Bronchial epithelial cell (primary cell): ENCODE data around the gene C6. TPM values are rescaled to one million over a fixed set of nuclear protein-coding genes. Genes with fewer than 3 reads are reported as not detected.

Experiments used
- DNase-seq: peaks from one replicate; pipeline ENCODE4 v3.0.0-alpha.2; 2010; ENCODE audit warnings: low read depth
- FAIRE-seq: peaks from 2 replicates; lab custom pipeline; 2011; peaks lifted over from hg19 to GRCh38; lab: Jason Lieb, UNC
- H3K27me3 ChIP-seq: 2 replicates; pipeline ENCODE4 v1.5.1; 2011; ENCODE audit warnings: low read length; ENCODE audit not compliant: control insufficient read depth, insufficient read depth
- H3K36me3 ChIP-seq: 2 replicates; pipeline ENCODE4 v1.5.1; 2011; ENCODE audit warnings: low read length; ENCODE audit not compliant: control insufficient read depth, insufficient read depth
- H3K4me3 ChIP-seq: 2 replicates; pipeline ENCODE4 v1.5.1; 2011; ENCODE audit warnings: mild to moderate bottlenecking, low read depth, low read length, control low read depth
- total RNA-seq: library from RNA; depleted of rRNA; stranded (reverse); fragments of >200 nt; gene quantifications from 2 replicates; pipeline ENCODE4 v1.2.1, GENCODE V29; 2014
- TF ChIP-seq, protein P1 (sequence below): IDR thresholded peaks from 2 replicates; pipeline ENCODE4 v1.5.1; 2011; ENCODE audit warnings: mild to moderate bottlenecking, moderate library complexity, low read length, control low read depth, inconsistent platforms; ENCODE audit not compliant: insufficient read depth, severe bottlenecking

The C6 gene
- total RNA-seq, 1 donor from 2014 or later, result not detected

DNA sequence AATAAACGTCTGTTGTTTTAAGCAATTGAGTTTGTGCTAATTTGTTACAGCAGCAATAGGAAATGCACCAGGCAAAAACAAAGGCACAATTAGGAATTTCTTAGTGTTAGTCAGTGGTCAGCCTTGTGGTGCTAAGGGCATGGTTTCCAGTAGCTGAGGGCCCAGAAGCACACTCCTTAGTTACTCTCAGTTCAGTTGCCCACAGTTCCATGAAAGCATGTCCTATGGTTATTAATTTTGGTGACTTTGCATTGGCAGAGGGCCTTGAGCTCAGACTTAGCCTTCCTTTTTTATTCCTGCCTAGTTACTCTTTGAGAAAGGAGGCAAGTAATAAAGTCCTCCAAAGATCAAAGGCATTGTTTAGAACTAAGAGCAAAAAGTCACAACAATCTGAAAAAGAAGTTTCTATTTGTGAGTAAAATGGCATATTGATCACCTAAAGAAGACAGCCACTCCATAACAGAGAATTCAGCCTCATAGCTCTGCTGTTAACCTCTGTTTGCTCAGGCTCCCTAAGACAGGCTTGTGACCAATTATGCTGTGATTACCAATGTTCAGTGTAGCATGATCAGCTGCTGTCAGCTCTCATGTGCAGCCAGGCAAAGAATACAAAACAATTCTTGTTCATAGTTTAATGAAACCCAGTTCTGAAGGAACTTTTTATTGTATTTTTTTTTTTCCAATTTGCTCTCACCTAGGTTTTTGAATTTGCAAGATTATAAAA is 85.2 kb downstream of the C6 start:
- DNase-seq (no peak), FAIRE-seq (no peak)
- H3K4me3 ChIP-seq, result no peak overlapping the region
- TF ChIP-seq, protein P1, sequence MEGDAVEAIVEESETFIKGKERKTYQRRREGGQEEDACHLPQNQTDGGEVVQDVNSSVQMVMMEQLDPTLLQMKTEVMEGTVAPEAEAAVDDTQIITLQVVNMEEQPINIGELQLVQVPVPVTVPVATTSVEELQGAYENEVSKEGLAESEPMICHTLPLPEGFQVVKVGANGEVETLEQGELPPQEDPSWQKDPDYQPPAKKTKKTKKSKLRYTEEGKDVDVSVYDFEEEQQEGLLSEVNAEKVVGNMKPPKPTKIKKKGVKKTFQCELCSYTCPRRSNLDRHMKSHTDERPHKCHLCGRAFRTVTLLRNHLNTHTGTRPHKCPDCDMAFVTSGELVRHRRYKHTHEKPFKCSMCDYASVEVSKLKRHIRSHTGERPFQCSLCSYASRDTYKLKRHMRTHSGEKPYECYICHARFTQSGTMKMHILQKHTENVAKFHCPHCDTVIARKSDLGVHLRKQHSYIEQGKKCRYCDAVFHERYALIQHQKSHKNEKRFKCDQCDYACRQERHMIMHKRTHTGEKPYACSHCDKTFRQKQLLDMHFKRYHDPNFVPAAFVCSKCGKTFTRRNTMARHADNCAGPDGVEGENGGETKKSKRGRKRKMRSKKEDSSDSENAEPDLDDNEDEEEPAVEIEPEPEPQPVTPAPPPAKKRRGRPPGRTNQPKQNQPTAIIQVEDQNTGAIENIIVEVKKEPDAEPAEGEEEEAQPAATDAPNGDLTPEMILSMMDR, result no peak
- H3K27me3 ChIP-seq, result no peaks in the 10 kb centered on the region
- no peaks in the 10 kb centered on the region for H3K36me3 ChIP-seq

DNA sequence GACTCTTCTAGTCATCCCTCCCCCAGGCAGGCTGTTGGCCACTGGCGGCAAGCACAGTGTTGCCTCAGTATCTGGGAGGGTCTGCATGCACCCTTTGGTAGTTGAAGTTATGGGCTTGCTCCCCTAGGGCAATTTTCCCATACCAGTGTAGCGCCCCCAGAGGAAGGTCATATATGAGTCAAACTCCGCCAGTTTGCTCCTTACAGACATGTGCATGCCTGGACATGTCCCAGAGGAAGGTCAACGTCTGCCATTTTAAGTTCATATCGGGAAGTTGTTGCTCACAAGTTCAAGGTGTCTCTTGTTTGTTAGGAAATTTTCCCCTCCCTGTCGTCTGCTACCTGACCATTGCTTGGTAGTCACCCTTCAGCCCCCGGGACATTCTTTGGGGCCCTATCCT is 90.9 kb downstream of the C6 start:
- DNase-seq (no peak), FAIRE-seq (no peak)
- TF ChIP-seq, protein P1, result no peak
- Histone ChIP-seq H3K4me3 (no peak overlapping the region), H3K27me3 (no peaks in the 10 kb centered on the region), H3K36me3 (no peaks in the 10 kb centered on the region)

DNA sequence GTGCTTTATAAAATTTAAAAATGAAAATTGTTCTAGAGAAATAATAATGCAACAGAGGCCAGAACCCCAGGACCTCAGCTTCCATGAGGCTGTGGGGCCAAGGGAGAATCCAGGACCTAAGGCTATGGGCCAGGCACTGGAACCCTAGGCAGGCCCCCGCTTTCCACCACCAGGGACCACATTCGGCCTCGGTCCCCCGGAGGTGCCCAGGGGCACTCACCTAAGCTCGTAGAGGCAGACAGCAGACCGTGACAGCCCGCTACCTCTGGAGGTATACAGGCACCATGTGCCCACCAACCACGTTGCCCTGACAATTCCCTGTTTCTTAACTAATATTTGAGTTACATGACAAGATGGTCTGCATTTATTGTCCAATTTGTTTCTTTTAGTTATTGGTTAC is 92.7 kb downstream of the C6 start:
- no peak overlapping the region for H3K4me3 ChIP-seq
- H3K36me3 ChIP-seq, result no peaks in the 10 kb centered on the region
- TF ChIP-seq, protein P1, result no peak
- no peaks in the 10 kb centered on the region for H3K27me3 ChIP-seq
- DNase-seq (no peak), FAIRE-seq (no peak)

DNA sequence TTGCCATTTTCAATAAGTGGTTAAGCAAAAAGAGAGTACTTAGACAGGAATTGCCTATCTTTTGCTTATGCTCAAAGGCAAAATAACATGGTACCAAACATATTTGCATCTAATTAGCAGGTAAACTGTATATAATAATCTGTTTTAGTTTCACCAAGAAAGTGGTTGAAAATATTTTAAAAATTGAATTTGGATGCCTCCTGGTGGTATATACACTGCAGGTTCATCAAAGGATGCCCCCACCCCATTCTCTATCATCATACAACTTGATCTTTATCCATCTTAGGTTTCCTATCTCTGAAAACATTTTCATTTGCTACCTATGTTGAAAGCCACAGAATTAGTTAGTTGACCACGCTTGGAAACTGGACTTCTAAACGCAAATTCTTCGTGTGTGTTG is 95.2 kb downstream of the C6 start:
- DNase-seq (no peak), FAIRE-seq (no peak)
- TF ChIP-seq, protein P1, result no peak
- H3K36me3 ChIP-seq, result no peaks in the 10 kb centered on the region
- H3K4me3 ChIP-seq, result no peak overlapping the region
- no peaks in the 10 kb centered on the region for H3K27me3 ChIP-seq

DNA sequence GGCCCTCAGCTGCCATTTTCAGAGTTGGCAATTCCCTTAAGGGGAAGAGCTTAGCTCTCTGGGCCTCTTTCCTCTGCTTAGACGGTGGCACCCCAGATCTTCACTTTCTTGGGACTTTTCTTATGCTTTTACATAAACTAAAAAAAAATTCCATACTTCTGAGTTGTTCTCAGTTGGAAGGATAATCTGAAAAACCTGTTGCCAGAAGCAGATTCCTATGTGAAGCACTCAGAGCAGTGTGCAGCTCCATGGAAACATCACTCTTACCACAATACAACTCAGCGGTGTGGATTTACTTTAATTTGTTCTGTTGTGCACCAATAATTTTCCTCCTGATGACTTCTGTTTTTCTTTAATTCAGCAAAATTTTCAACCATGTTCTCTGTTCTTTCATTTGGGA is 98.1 kb downstream of the C6 start:
- TF ChIP-seq, protein P1, result no peak
- DNase-seq (no peak), FAIRE-seq (no peak)
- H3K36me3 ChIP-seq, result no peaks in the 10 kb centered on the region
- H3K4me3 ChIP-seq, result no peak overlapping the region
- H3K27me3 ChIP-seq, result no peaks in the 10 kb centered on the region
